ENCODE measurements around the gene PRSS2.
"Not testable (repeated sequence)": the region's sequence is repeated elsewhere in the genome, so short reads cannot be mapped to it uniquely, and the experiment has no call there.

Gene PRSS2

GRCh38 chr7:142770661-142771352 lies at the start of gene PRSS2:
TSS of gene PRSS2 (plus strand) at chr7:142770970. CDS start at chr7:142770983, 13 bp downstream.
- FAIRE-seq = no peak

DNA sequence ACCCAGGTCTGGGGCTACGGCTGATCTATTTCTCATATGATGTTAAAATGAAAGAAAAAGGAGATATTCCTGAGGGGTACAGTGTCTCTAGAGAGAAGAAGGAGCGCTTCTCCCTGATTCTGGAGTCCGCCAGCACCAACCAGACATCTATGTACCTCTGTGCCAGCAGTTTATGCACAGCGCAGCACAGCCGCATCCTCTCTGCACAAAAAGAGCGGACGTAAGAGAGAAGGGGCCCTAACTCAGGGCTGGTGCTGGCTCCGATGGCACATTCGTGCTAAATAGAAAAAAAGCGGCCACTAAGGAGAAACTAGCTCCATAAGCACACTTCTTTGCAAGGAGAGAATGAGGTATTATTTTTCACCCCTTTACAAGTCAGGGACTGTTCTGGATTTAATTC lies 49.8 kb upstream of the PRSS2 start:
- no peak for FAIRE-seq

DNA sequence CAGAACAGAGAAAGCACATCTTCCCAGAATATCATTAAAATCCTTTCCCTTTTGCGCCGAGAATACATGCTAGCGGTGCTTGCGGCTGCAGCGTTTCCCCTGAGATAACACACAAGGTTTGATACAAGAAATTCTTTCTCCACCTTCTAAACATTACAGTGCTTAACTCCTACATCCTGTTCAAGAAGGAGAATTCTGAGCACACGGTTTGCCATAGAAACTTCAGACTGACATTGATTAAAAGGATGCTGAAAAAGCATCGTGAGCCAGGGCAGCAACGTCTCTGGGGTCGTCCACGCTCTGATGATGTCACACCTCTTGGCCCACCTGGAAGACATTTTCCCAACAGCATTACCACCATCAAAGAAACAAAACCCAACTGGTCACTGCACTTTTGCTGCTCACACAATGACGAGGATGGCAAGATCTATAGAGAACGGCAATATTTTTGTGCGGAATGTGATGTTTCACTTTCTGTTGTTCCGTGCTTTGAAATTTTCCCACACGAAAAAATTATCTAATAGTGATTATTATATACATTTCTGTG lies 48.4 kb upstream of the PRSS2 start:
- FAIRE-seq = no peak

DNA sequence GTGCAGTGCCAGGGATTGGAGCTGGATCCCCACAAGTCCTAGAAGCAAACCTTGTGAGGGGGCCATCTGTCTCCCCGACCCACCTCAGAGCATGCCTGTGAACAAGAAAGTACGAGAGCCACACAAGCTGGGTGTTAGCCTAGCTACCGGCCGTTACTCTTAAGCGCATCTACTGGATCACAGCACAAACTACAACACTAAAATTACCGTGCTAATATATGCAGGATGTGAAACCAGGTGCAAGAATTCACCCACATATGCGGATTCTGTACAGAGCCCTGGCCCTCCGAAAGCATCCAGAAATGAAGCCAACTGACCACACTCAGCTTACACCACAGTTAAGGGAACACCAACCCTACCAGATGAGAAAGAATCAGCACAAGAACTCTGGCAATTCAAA lies 37.5 kb upstream of the PRSS2 start:
- no peak for FAIRE-seq

- no peak for FAIRE-seq
These were observed 30.8 kb upstream of the PRSS2 start for GRCh38 chr7:142739923-142740492.

DNA sequence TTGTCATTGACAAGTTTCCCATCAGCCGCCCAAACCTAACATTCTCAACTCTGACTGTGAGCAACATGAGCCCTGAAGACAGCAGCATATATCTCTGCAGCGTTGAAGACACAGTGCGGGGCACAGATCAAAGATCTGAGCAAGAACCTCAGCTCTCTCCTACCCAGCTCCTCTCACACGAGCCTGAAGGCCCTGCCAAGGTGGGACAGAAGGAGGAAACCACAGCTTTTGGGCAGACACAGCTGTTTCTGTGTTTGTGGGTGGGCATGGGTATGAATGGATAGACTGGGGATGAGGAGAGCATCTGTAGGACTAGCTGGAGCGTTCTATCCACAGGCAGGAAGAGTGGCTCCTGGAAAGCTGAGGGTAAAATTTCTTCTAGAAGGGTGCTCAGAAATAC lies 30.0 kb upstream of the PRSS2 start:
- FAIRE-seq = no peak

DNA sequence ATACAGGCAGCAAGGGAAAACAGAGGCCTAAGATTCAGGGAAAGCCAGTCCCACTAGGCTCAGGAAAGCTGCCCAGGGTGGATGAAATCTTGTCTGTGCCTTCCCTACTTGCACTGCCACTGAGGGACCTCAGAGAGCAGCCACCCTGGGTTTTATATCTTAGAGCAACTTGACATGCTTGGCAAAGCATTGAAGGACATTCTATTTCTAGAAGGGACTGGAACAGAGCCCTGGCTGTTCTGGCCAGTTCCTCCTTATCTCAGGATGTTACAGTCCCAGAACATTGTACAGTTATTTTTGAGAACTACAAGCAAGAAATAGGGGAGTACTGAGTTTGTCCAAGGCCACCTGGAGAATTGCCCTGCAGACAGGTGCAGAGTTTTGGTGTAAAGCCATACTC lies 28.8 kb upstream of the PRSS2 start:
- not testable (repeated sequence) for FAIRE-seq

GRCh38 chr7:142745091-142745635 lies 25.6 kb upstream of the PRSS2 start:
- FAIRE-seq = no peak

- no peak for FAIRE-seq
These were observed 25.0 kb upstream of the PRSS2 start for GRCh38 chr7:142745745-142746144.

DNA sequence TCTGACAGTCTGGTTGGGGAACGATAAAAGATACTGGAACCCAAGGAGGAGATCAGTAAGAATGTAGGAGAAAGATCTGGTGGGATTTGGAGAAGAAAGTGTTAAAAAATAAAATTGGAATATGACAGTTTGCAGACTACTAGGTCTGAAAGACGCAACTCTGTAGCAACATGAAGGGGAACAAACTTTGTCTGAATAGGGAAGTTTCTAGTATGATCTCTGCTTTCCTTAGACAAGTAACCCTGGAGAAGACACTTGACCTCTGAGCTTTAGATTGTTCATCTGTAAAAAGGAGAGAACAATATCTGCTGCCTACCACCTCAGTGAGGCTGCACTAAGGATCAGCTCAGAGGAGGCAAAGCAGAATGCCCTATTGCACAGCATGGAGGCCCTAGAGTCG lies 24.5 kb upstream of the PRSS2 start:
- no peak for FAIRE-seq

DNA sequence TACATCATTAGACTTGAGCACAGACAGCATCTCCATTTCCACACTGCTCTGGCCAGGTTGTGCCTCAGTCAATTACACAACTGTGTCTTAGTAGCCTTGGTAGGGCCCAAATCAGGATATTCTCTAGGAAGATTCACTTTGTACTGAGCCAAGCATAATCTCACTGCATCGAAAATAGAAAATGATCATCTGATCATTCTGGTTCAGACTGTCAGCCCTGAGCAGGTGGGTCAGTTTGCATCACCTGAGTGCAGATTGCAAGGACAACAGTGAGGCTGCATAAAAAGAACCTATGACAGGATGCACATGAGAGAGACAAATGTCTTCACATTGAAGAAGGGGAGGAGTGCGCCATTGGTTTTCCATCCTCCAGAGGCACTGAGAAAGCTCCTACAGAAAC lies 22.4 kb upstream of the PRSS2 start:
- FAIRE-seq = not testable (repeated sequence)

GRCh38 chr7:142749218-142749993 lies 21.4 kb upstream of the PRSS2 start, which contains the start of gene PRSS1:
TSS of gene PRSS1 (plus strand) at chr7:142749472. CDS start at chr7:142749485, 13 bp downstream.
- FAIRE-seq = no peak

DNA sequence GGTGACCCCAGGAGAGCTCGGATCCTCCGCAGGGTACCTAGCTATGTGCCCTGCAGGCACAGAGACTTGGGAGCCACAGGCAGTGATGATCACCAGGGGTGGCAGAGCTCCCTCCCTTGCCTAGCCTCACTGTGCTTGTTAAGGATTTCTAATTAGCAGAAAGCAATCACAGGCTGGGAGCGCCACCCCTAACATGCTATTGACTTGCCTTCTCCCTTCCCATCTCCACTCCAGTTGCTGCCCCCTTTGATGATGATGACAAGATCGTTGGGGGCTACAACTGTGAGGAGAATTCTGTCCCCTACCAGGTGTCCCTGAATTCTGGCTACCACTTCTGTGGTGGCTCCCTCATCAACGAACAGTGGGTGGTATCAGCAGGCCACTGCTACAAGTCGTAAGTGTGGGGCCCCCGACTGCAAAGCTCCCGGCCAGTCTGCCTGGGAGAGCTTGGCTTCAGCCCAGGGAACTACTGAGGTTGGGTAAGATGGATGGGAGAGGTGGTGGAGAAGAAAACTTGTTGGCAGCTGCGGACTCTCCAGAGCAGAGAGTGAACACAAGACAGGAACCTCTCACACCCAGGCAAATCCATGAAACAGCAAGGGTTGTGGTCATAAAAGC lies 20.3 kb upstream of the PRSS2 start:
- no peak for FAIRE-seq

DNA sequence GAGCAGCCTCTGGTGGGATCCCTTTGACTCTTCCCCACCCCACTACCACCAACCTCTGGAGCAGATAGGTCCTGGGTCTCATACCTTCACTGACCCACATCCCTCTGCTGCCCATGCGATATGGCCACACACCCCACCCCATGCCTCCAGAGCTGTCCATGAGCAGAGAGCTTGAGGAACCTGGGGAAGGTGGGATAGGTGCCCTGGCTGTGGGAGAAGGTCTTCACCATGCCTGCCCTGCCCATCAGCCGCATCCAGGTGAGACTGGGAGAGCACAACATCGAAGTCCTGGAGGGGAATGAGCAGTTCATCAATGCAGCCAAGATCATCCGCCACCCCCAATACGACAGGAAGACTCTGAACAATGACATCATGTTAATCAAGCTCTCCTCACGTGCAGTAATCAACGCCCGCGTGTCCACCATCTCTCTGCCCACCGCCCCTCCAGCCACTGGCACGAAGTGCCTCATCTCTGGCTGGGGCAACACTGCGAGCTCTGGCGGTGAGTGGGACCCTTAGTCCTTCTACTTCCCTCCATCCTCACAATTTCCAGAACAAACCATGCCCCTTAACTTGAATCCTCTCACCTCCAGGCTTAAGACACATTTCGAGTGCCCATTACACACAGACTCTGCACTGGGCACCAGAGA lies 19.1 kb upstream of the PRSS2 start:
- FAIRE-seq = not testable (repeated sequence)

GRCh38 chr7:142752376-142753225 lies 18.2 kb upstream of the PRSS2 start:
- no peak for FAIRE-seq

DNA sequence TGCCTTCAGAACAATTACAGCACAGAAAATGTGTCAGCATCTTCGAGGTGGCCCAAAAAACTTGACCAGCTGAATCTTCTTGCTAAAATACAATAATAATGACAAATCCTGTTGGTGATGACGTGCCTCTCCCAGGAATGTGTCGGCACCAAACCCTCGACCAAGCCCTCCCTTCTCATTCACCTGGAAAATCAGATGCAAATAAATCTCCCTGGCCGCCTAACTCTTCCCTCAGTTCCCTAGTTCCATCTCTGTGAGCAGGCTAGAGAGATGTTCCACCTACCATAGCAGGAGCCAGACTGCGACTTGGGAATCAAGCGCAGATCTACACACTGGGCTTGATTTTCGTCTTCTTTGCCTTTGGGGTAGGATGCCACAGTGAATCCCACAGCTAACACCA lies 17.4 kb upstream of the PRSS2 start:
- no peak for FAIRE-seq

DNA sequence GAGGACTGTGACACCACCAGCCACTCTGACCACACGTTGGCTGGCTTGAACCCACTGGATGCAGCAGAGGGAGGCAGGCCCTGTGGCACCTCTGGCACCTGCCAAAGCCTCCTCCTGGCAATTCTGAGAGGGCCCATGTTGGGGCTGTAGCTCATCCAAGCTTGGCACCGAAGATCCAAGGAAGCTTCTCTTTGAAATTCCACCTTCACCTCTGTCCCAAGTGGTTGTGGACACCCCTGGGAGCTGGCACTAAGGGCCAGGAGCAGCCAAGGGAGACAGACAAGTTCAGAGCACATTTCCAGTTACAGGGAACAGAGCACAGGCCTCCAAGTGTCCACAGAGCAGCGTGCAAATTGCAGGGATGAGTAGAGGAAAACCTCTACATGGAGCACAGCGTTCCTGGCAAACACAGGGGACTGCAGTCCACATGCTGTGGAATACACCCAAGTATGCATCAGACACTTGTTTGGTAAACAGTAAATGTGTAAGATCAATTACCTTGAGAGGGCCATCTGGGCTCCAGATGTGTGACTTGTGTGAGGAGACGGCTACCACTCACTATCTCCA lies 16.8 kb upstream of the PRSS2 start:
- FAIRE-seq = not testable (repeated sequence)

- no peak for FAIRE-seq
These were observed 15.8 kb upstream of the PRSS2 start for GRCh38 chr7:142754681-142755575.

DNA sequence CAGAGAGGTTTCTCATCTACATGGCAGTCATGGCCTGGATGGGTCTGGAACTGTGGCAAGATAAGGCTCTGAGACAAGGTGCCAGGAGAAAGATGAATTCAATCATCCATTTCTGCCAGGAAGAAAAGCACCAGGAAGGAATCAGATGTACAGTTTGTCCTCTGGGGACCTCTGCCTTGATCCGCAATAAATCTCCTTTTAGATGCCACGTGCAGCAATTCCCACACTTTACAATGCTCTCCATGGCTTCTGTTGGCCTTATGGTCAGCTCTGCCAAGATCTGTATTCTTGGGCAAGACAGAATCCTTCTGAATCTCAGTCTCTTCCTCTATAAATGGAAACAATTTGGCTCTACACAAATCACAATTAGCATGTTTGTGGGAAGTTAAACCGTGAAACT lies 12.5 kb upstream of the PRSS2 start:
- not testable (repeated sequence) for FAIRE-seq

DNA sequence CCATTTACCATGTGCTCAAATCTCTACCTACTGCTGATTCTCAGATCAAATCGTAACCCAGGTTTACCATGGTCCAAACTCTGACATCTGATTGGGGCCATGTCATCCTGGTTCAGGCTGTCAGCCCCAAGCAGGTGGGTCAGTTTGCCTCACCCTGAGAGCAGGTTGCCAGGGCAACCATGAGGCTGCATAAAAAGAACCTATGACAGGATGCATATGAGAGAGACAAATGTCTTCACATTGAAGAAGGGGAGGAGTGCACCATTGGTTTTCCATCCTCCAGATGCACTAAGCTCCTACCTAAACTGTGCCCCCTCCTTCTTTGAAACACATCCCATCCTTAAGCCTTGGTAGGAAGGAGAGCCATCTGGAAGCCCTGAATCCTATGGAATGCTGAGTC lies 11.3 kb upstream of the PRSS2 start:
- FAIRE-seq = no peak
